SK-N-SH (cell line): Measurements from ENCODE around the gene DERL2.

Source experiments
- CTCF ChIP-seq: fragments of 200-600 bp; sonication (generic); IDR thresholded peaks from 2 replicates; pipeline ENCODE4 v1.6.1; 2017; ENCODE audit warnings: antibody characterized with exemption, mild to moderate bottlenecking, moderate library complexity
- MAX ChIP-seq: IDR thresholded peaks from 2 replicates; pipeline ENCODE4 v1.4.0; 2012; ENCODE audit warnings: low read depth
- POLR2AphosphoS5 ChIP-seq: IDR thresholded peaks from 2 replicates; pipeline ENCODE4 v1.6.1; 2012; ENCODE audit warnings: low read depth, low read length

GRCh38 chr17:5446786-5447185 is 39.2 kb downstream of the DERL2 start:
- TF ChIP-seq CTCF (no peak), MAX (no peak), POLR2AphosphoS5 (no peak)
